OCI-LY7 (cell line): ENCODE measurements around the gene TBC1D5.

Experiments
- CTCF ChIP-seq: fragments of 200-600 bp; sonication (generic); conservative IDR thresholded peaks from 2 replicates; pipeline ENCODE4 v1.5.1; 2014; ENCODE audit warnings: mild to moderate bottlenecking, antibody characterized with exemption, low read length, moderate library complexity, mixed read lengths
- EZH2phosphoT487 ChIP-seq: fragments of 200-600 bp; sonication (generic); IDR thresholded peaks from 2 replicates; pipeline ENCODE4 v1.6.1; 2018; ENCODE audit warnings: low read depth, borderline replicate concordance, mild to moderate bottlenecking, mixed run types, antibody characterized with exemption, low read length, moderate library complexity, mixed read lengths

GRCh38 chr3:17479681-17480405, 262.6 kb downstream of the TBC1D5 start:
- TF ChIP-seq CTCF (no peak), EZH2phosphoT487 (no peak)
